Measurements from ENCODE around the gene ITGB4. TPM values are rescaled to one million over a fixed set of nuclear protein-coding genes. Genes with fewer than 3 reads are reported as not detected.

Gene ITGB4
- total RNA-seq, 4 donors from 2014 or later: 196 to 323 (median 229) TPM

GRCh38 chr17:75712446-75712845 is 8.8 kb upstream of the ITGB4 start:
- no peaks in the 10 kb centered on the region for H3K36me3 ChIP-seq
- no peaks in the 10 kb centered on the region for H3K4me1 ChIP-seq
- intact Hi-C loops (cut with DNase I; ENCODE audit: low total_unique reads): no loop called here
- no peak overlapping the region for H3K27ac ChIP-seq
- in situ Hi-C loops (cut with MboI; ENCODE audit: low pct_ligation_motif_present in 1 of 4, low pct_unique_long_range_greater_than_20kb in 1 of 4, low sequenced_read_pairs in 3 of 4): no loop called here
- TF ChIP-seq EP300 (IDR thresholded peaks at IDR 0.05; ENCODE audit: low read depth) (no peak), POLR2AphosphoS5 (IDR thresholded peaks at IDR 0.05) (no peak), POLR2A (IDR thresholded peaks at IDR 0.05) (no peak), CTCF (IDR thresholded peaks at IDR 0.05) (no peak)
- H3K4me3 ChIP-seq: no peak overlapping the region
- DNase-seq: no peak
- 59% methylated on average over 2 of the region's 2 CpGs for WGBS, 2 donors (ENCODE audit: low coverage in 1 of 2)
- H3K27me3 ChIP-seq: no peaks in the 10 kb centered on the region
- H3K9me3 ChIP-seq: no peaks in the 10 kb centered on the region

GRCh38 chr17:75719732-75720131 is 1.5 kb upstream of the ITGB4 start:
- 90% methylated on average over 2 of the region's 2 CpGs; no CpG with 5 or more reads in 1 of the 2 donors for WGBS, 2 donors (ENCODE audit: low coverage in 1 of 2)
- Histone ChIP-seq H3K9me3 (no peaks in the 10 kb centered on the region), H3K27me3 (peaks cover 19% of the 10 kb centered on the region), H3K36me3 (peaks cover 0 to 3% (median 0%) of the 10 kb centered on the region in 4 donors), H3K27ac (peak overlapping the region in 2 of 4 donors; percentile 88 to 92), H3K4me1 (peaks cover 7 to 30% (median 25%) of the 10 kb centered on the region in 4 donors), H3K4me3 (no peak overlapping the region)
- intact Hi-C loops (cut with DNase I; ENCODE audit: low total_unique reads) (no loop called here), in situ Hi-C loops (cut with MboI; ENCODE audit: low pct_ligation_motif_present in 1 of 4, low pct_unique_long_range_greater_than_20kb in 1 of 4, low sequenced_read_pairs in 3 of 4) (no loop called here)
- TF ChIP-seq CTCF (IDR thresholded peaks at IDR 0.05) (no peak), EP300 (IDR thresholded peaks at IDR 0.05; ENCODE audit: low read depth) (no peak), POLR2AphosphoS5 (IDR thresholded peaks at IDR 0.05) (no peak), POLR2A (IDR thresholded peaks at IDR 0.05) (no peak)
- DNase-seq: no peak

- in situ Hi-C loops (cut with MboI; ENCODE audit: low pct_ligation_motif_present in 1 of 4, low pct_unique_long_range_greater_than_20kb in 1 of 4, low sequenced_read_pairs in 3 of 4): no loop called here
- WGBS, 2 donors (ENCODE audit: low coverage in 1 of 2): 27% methylated on average over 4 of the region's 33 CpGs; no CpG with 5 or more reads in 1 of the 2 donors
- no peaks in the 10 kb centered on the region for H3K9me3 ChIP-seq
- intact Hi-C loops (cut with DNase I; ENCODE audit: low total_unique reads): no loop called here
- peak overlapping the region; percentile 14 to 50 (median 48) for H3K4me3 ChIP-seq
- peak overlapping the region; percentile 88 to 92 (median 88) for H3K27ac ChIP-seq
- TF ChIP-seq CTCF (IDR thresholded peaks at IDR 0.05) (peak in 1 of 5 experiments; percentile 9), EP300 (IDR thresholded peaks at IDR 0.05; ENCODE audit: low read depth) (no peak), POLR2A (IDR thresholded peaks at IDR 0.05) (peak; percentile 71), POLR2AphosphoS5 (IDR thresholded peaks at IDR 0.05) (peak in 2 of 3 donors; percentile 53 to 59)
- H3K36me3 ChIP-seq: peaks cover 0 to 18% (median 0%) of the 10 kb centered on the region in 4 donors
- DNase-seq: peak; percentile 61
- H3K27me3 ChIP-seq: peaks cover 19% of the 10 kb centered on the region
- peaks cover 7 to 32% (median 27%) of the 10 kb centered on the region in 4 donors for H3K4me1 ChIP-seq
Observed at GRCh38 chr17:75721463-75722011, 278 bp downstream of the ITGB4 start.

- H3K4me1 ChIP-seq: peaks cover 7 to 32% (median 27%) of the 10 kb centered on the region in 4 donors
- DNase-seq: peak; percentile 71
- WGBS, 2 donors (ENCODE audit: low coverage in 1 of 2): 44% methylated on average over 4 of the region's 5 CpGs; no CpG with 5 or more reads in 1 of the 2 donors
- intact Hi-C loops (cut with DNase I; ENCODE audit: low total_unique reads) (no loop called here), in situ Hi-C loops (cut with MboI; ENCODE audit: low pct_ligation_motif_present in 1 of 4, low pct_unique_long_range_greater_than_20kb in 1 of 4, low sequenced_read_pairs in 3 of 4) (no loop called here)
- peaks cover 19% of the 10 kb centered on the region for H3K27me3 ChIP-seq
- H3K27ac ChIP-seq: peak overlapping the region; percentile 88 to 92 (median 88)
- peak overlapping the region; percentile 25 to 50 (median 48) for H3K4me3 ChIP-seq
- peaks cover 0 to 21% (median 0%) of the 10 kb centered on the region in 4 donors for H3K36me3 ChIP-seq
- H3K9me3 ChIP-seq: no peaks in the 10 kb centered on the region
- TF ChIP-seq CTCF (IDR thresholded peaks at IDR 0.05) (no peak), POLR2A (IDR thresholded peaks at IDR 0.05) (peak; percentile 57), POLR2AphosphoS5 (IDR thresholded peaks at IDR 0.05) (peak; percentile 8 to 54 (median 22)), EP300 (IDR thresholded peaks at IDR 0.05; ENCODE audit: low read depth) (no peak)
Observed at GRCh38 chr17:75722076-75722475, 817 bp downstream of the ITGB4 start.

Measured in transverse colon (tissue), 4 donors.